GM12878 (cell line): ENCODE data around the gene PAGE4. TPM values are rescaled to one million over a fixed set of nuclear protein-coding genes. Genes with fewer than 3 reads are reported as not detected.
A peak's percentile ranks its signal among the peaks of the same experiment; 100 is the strongest.

Experiments
- ATAC-seq: fragments of 200-7000 bp; cut with Tn5 transposase; 3 replicates; pipeline ENCODE4 v1.9.1; 2020; ENCODE audit warnings: mild to moderate bottlenecking, moderate library complexity
- BruUV-seq: library from RNA; stranded (reverse); fragments of 400-500 nt; replicated peaks from 2 replicates; lab custom pipeline; 2021; lab: Mats Ljungman, UMichigan
- CTCF ChIA-PET: fragments of 300-600 bp; sonication (Branson Sonifier 250); formaldehyde crosslinking; extraction: SDS; loops from one replicate; lab custom pipeline; 2021; ENCODE audit warnings: inconsistent platforms; lab: Yijun Ruan, JAX
- POLR2A ChIA-PET: fragments of 350-600 bp; formaldehyde crosslinking; extraction: SDS; loops from one replicate; lab custom pipeline; 2021; ENCODE audit warnings: inconsistent platforms; lab: Charles Lee
- RAD21 ChIA-PET: fragments of 300-600 bp; sonication (Branson Sonifier 250); formaldehyde crosslinking; loops from one replicate; lab custom pipeline; 2023; ENCODE audit warnings: antibody characterized with exemption; ENCODE audit not compliant: unreplicated experiment; lab: Charles Lee
- SMC1A ChIA-PET: fragments of 300-600 bp; sonication (Branson Sonifier 250); formaldehyde crosslinking; loops from one replicate; lab custom pipeline; 2023; ENCODE audit not compliant: unreplicated experiment, uncharacterized antibody; lab: Charles Lee
- DNase-seq: peaks from one replicate; pipeline ENCODE4 v3.0.0-alpha.2; 2011; ENCODE audit warnings: low read depth, low spot score
- FAIRE-seq: peaks from 3 replicates; lab custom pipeline; 2011; peaks lifted over from hg19 to GRCh38; lab: Jason Lieb, UNC
- H2AFZ ChIP-seq: 2 replicates; pipeline ENCODE4 v1.6.0; 2011; ENCODE audit warnings: low read depth, low read length, control low read depth; ENCODE audit not compliant: control insufficient read depth
- H3K27ac ChIP-seq: 2 replicates; pipeline ENCODE4 v1.5.1; 2011; ENCODE audit warnings: control low read depth; ENCODE audit not compliant: control insufficient read depth, insufficient read depth
- H3K27me3 ChIP-seq, 2 experiments: replicated peaks in 1 of 2; 2 replicates each; pipeline versions ENCODE4 v1.6.0 to v1.6.1; 2011; ENCODE audit warnings: low read length in 1 of 2; ENCODE audit not compliant: control insufficient read depth in 2 of 2, insufficient read depth in 2 of 2
- H3K36me3 ChIP-seq, 2 experiments: 2 replicates each; pipeline ENCODE4 v1.5.1; 2011; ENCODE audit warnings: low read length in 1 of 2; ENCODE audit not compliant: control insufficient read depth in 2 of 2, insufficient read depth in 2 of 2
- H3K4me1 ChIP-seq: 2 replicates; pipeline ENCODE4 v1.6.1; 2011; ENCODE audit warnings: mild to moderate bottlenecking, low read length, moderate library complexity, mixed read lengths; ENCODE audit not compliant: control insufficient read depth, insufficient read depth
- H3K4me2 ChIP-seq: 2 replicates; pipeline ENCODE4 v1.6.0; 2011; ENCODE audit warnings: control low read depth; ENCODE audit not compliant: control insufficient read depth, insufficient read depth
- H3K4me3 ChIP-seq: fragments of 200-600 bp; sonication (generic); 2 replicates; pipeline ENCODE4 v1.5.1; 2016
- H3K79me2 ChIP-seq: 2 replicates; pipeline ENCODE4 v1.6.0; 2011; ENCODE audit warnings: low read length; ENCODE audit not compliant: control insufficient read depth, insufficient read depth
- H3K9ac ChIP-seq: 2 replicates; pipeline ENCODE4 v1.8.0; 2011; ENCODE audit warnings: low read length, control low read depth, mixed read lengths; ENCODE audit not compliant: control insufficient read depth, insufficient read depth
- H3K9me3 ChIP-seq: replicated peaks from 3 replicates; pipeline ENCODE4 v1.5.1; 2011; ENCODE audit warnings: mild to moderate bottlenecking, low read length; ENCODE audit not compliant: control insufficient read depth, insufficient read depth
- H4K20me1 ChIP-seq: 2 replicates; pipeline ENCODE4 v1.6.0; 2011; ENCODE audit not compliant: control insufficient read depth, insufficient read depth
- BMI1 ChIP-seq: fragments of 450-650 bp; IDR thresholded peaks from 2 replicates; pipeline ENCODE4 v1.6.1; 2016; ENCODE audit warnings: mild to moderate bottlenecking, moderate library complexity, borderline replicate concordance
- CHD2 ChIP-seq: IDR thresholded peaks from 2 replicates; pipeline ENCODE4 v1.6.1; 2011; ENCODE audit warnings: low read depth, low read length, improper control_type of control experiment, borderline replicate concordance
- EGR1 ChIP-seq, 2 experiments: IDR thresholded peaks; 1 replicate in 1 of 2; 2 replicates in 1 of 2; pipeline ENCODE4 v1.6.1; 2011 to 2012; ENCODE audit warnings: low read depth in 2 of 2, low read length in 2 of 2, borderline replicate concordance in 1 of 2, mild to moderate bottlenecking in 1 of 2, moderate library complexity in 1 of 2
- HDAC2 ChIP-seq: fragments of 200-600 bp; sonication (generic); IDR thresholded peaks from 2 replicates; pipeline ENCODE4 v1.6.1; 2017
- IRF3 ChIP-seq: fragments of 450-650 bp; IDR thresholded peaks from 2 replicates; pipeline ENCODE4 v1.6.1; 2014; ENCODE audit warnings: mild to moderate bottlenecking
- KLF5 ChIP-seq: fragments of 450-650 bp; IDR thresholded peaks from 2 replicates; pipeline ENCODE4 v1.6.1; 2014; ENCODE audit warnings: mild to moderate bottlenecking; ENCODE audit not compliant: partially characterized antibody
- POLR2AphosphoS5 ChIP-seq: IDR thresholded peaks from 2 replicates; pipeline ENCODE4 v1.6.1; 2011; ENCODE audit warnings: mild to moderate bottlenecking, low read length, inconsistent platforms
- RAD51 ChIP-seq: fragments of 450-650 bp; IDR thresholded peaks from 2 replicates; pipeline ENCODE4 v1.6.1; 2016; ENCODE audit warnings: moderate library complexity, mild to moderate bottlenecking, inconsistent platforms
- SIX5 ChIP-seq: IDR thresholded peaks from 2 replicates; pipeline ENCODE4 v1.6.1; 2011; ENCODE audit warnings: mild to moderate bottlenecking, low read depth, low read length, moderate library complexity; ENCODE audit not compliant: severe bottlenecking
- TCF7 ChIP-seq: IDR thresholded peaks from 2 replicates; pipeline ENCODE4 v1.6.1; 2014; ENCODE audit warnings: antibody characterized with exemption, borderline replicate concordance
- YY1 ChIP-seq: IDR thresholded peaks from 2 replicates; pipeline ENCODE4 v1.6.1; 2011; ENCODE audit warnings: low read depth, mild to moderate bottlenecking, low read length
- ZNF622 ChIP-seq: fragments of 450-650 bp; IDR thresholded peaks from 2 replicates; pipeline ENCODE4 v1.6.1; 2017; ENCODE audit warnings: mild to moderate bottlenecking, inconsistent platforms
- WGBS: methylation state at CpG from one replicate; pipeline ENCODE4 v1.1.6; 2016; ENCODE audit warnings: low lambda C conversion rate; ENCODE audit not compliant: insufficient replicate concordance, insufficient coverage; ENCODE audit errors: missing lambda C conversion rate; 5-methylcytosine and 5-hydroxymethylcytosine counted together
- in situ Hi-C: fragments of 300-500 bp; cut with MboI; formaldehyde crosslinking; loops from 9 replicates; pipeline ENCODE4 v1.14.3; 2018; ENCODE audit warnings: mixed read lengths
- intact Hi-C: fragments of 100-400 bp; cut with micrococcal nuclease; formaldehyde crosslinking; loops from one replicate; pipeline ENCODE4 v1.14.2; 2022; ENCODE audit not compliant: unreplicated experiment
- polyA plus RNA-seq, 11 experiments: library from polyadenylated mRNA; depleted of rRNA in 4 of 11; unstranded in 6 of 11; stranded (reverse) in 5 of 11; fragments of >200 nt; fragmentation: Nextera tagmentation in 4 of 11; fragmentation: Illumina TruSeq in 1 of 11; extraction: Ambion mirVana in 4 of 11; extraction: Trizol in 1 of 11; gene quantifications; 1 replicate in 1 of 11; 2 replicates in 10 of 11; pipeline versions ENCODE4 v1.2.1 to v1.2.3, GENCODE V29; 2011 to 2016; ENCODE audit warnings: inconsistent platforms in 2 of 11, missing spikeins in 2 of 11, low read depth in 1 of 11
- total RNA-seq, 4 experiments: library from RNA; depleted of rRNA in 3 of 4; stranded (reverse); fragments of >200 nt in 3 of 4; fragmentation: Illumina TruSeq in 1 of 4; extraction: Trizol in 1 of 4; gene quantifications; 2 replicates each; pipeline versions ENCODE4 v1.2.1 to v1.2.3, GENCODE V29; 2013 to 2021

PAGE4 gene
- total and polyA plus RNA-seq, 10 of the 15 experiments (the other 5 are each of a cell fraction or from before 2014, with no cell fraction given), result not detected

GRCh38 chrX:49879656-49880277 lies 50.7 kb downstream of the PAGE4 start:
- Histone ChIP-seq H3K79me2 (no peaks in the 10 kb centered on the region), H2AFZ (peak overlapping the region; percentile 46), H3K9ac (no peak overlapping the region), H3K27me3 (no peaks in the 10 kb centered on the region), H3K4me1 (no peaks in the 10 kb centered on the region; the same call in 1 of the 2 replicates), H4K20me1 (no peaks in the 10 kb centered on the region), H3K9me3 (no peaks in the 10 kb centered on the region), H3K36me3 (no peaks in the 10 kb centered on the region), H3K4me2 (peak overlapping the region; percentile 46), H3K27ac (no peak overlapping the region), H3K4me3 (peak overlapping the region; percentile 55; the same call in 1 of the 2 replicates)
- WGBS, result 48% methylated on average over 24 of the region's 55 CpGs
- ChIA-PET CTCF (interaction anchor here (1.0 to 6.9 kb wide), 4 partner anchors 10 to 320 kb away, joined by 3 to 85 read pairs (median 20); partner anchors contain the start of gene CLCN5), SMC1A (interaction anchor here (1.3 to 1.7 kb wide), 2 partner anchors 39 to 42 kb away, joined by 5 read pairs; partner anchors contain the start of gene CLCN5), POLR2A (no interaction called here), RAD21 (interaction anchor here (0.8 to 4.5 kb wide), 4 partner anchors 33 to 42 kb away, joined by 3 to 46 read pairs (median 3); partner anchors contain the start of gene CLCN5)
- FAIRE-seq (no peak), ATAC-seq (no peak; the same call in 2 of the 3 replicates), DNase-seq (no peak)
- TF ChIP-seq BMI1, result no peak
- TF ChIP-seq RAD51, result no peak
- no peak for TF ChIP-seq EGR1 (IDR thresholded peaks at IDR 0.05; ENCODE audit: borderline replicate concordance in 1 of 2, low read depth in 2 of 2, low read length in 2 of 2)
- TF ChIP-seq HDAC2, result no peak
- TF ChIP-seq IRF3, result no peak
- TF ChIP-seq TCF7, result no peak
- TF ChIP-seq ZNF622, result no peak
- no peak for TF ChIP-seq KLF5
- no peak for TF ChIP-seq SIX5
- no peak for TF ChIP-seq YY1
- TF ChIP-seq CHD2, result no peak
- no peak for TF ChIP-seq POLR2AphosphoS5
- intact Hi-C loops, result loop anchor here (5.0 to 10.0 kb wide), 2 partner anchors 38 to 705 kb away; no protein-coding TSS in a partner anchor
- no TSS peak for BruUV-seq
- in situ Hi-C loops, result no loop called here
